Measurements from ENCODE around the gene TECR.
"Not testable (repeated sequence)": the region's sequence is repeated elsewhere in the genome, so short reads cannot be mapped to it uniquely, and the experiment has no call there.

TECR gene

GRCh38 chr19:14580623-14581237 is 51.3 kb downstream of the TECR start:
- DNase-seq (ENCODE audit: low read depth in 2 of 2, low spot score in 1 of 2): no peak

- DNase-seq (ENCODE audit: low read depth in 2 of 2, low spot score in 1 of 2): no peak
Observed at GRCh38 chr19:14582894-14583340, 53.5 kb downstream of the TECR start, which contains the start of gene CLEC17A. Gene CLEC17A (plus strand): TSS chr19:14583084. CDS start chr19:14583161, 77 bp downstream.

- not testable (repeated sequence) for DNase-seq (ENCODE audit: low read depth in 2 of 2, low spot score in 1 of 2)
Observed at GRCh38 chr19:14584372-14584771, 55.0 kb downstream of the TECR start.

- not testable (repeated sequence) for DNase-seq (ENCODE audit: low read depth in 2 of 2, low spot score in 1 of 2)
Observed at GRCh38 chr19:14585187-14585586, 55.8 kb downstream of the TECR start.

GRCh38 chr19:14589433-14589832 is 60.0 kb downstream of the TECR start:
- not testable (repeated sequence) for DNase-seq (ENCODE audit: low read depth in 2 of 2, low spot score in 1 of 2)

- no peak for DNase-seq (ENCODE audit: low read depth in 2 of 2, low spot score in 1 of 2)
Observed at GRCh38 chr19:14595558-14595957, 66.2 kb downstream of the TECR start.

GRCh38 chr19:14599548-14600147 is 70.3 kb downstream of the TECR start:
- DNase-seq (ENCODE audit: low read depth in 2 of 2, low spot score in 1 of 2): no peak

GRCh38 chr19:14603990-14604387 is 74.6 kb downstream of the TECR start:
- no peak for DNase-seq (ENCODE audit: low read depth in 2 of 2, low spot score in 1 of 2)

GRCh38 chr19:14606627-14607026 is 77.2 kb downstream of the TECR start:
- DNase-seq (ENCODE audit: low read depth in 2 of 2, low spot score in 1 of 2): no peak

GRCh38 chr19:14611051-14611450 is 81.7 kb downstream of the TECR start:
- DNase-seq (ENCODE audit: low read depth in 2 of 2, low spot score in 1 of 2): no peak

- DNase-seq (ENCODE audit: low read depth in 2 of 2, low spot score in 1 of 2): not testable (repeated sequence)
Observed at GRCh38 chr19:14612242-14612641, 82.8 kb downstream of the TECR start.

- no peak for DNase-seq (ENCODE audit: low read depth in 2 of 2, low spot score in 1 of 2)
Observed at GRCh38 chr19:14612657-14613056, 83.3 kb downstream of the TECR start.

- DNase-seq (ENCODE audit: low read depth in 2 of 2, low spot score in 1 of 2): not testable (repeated sequence)
Observed at GRCh38 chr19:14613399-14614098, 84.2 kb downstream of the TECR start.

GRCh38 chr19:14614099-14614412 is 84.7 kb downstream of the TECR start:
- DNase-seq (ENCODE audit: low read depth in 2 of 2, low spot score in 1 of 2): no peak

All from stimulated activated CD8-positive, alpha-beta memory T cell treated with anti-CD3 and anti-CD28 coated beads, Interleukin-4, amount 100 ng/mL, for 1 hour (primary cell).